GM23338 (cell line): ENCODE measurements around the gene SHROOM2.

ENCODE experiments used
- EZH2 ChIP-seq: fragments of 200-600 bp; sonication (generic); IDR thresholded peaks from one replicate; pipeline ENCODE4 v1.8.0; 2017; ENCODE audit warnings: antibody characterized with exemption, mild to moderate bottlenecking, low read depth; ENCODE audit not compliant: unreplicated experiment
- EZH2phosphoT487 ChIP-seq: fragments of 200-600 bp; sonication (generic); IDR thresholded peaks from one replicate; pipeline ENCODE4 v1.8.1; 2018; ENCODE audit warnings: antibody characterized with exemption; ENCODE audit not compliant: unreplicated experiment
- JUNB ChIP-seq: IDR thresholded peaks from one replicate; pipeline ENCODE4 v1.6.1; 2016; ENCODE audit warnings: antibody characterized with exemption; ENCODE audit not compliant: unreplicated experiment
- POLR2AphosphoS5 ChIP-seq: IDR thresholded peaks from 2 replicates; pipeline ENCODE4 v1.6.1; 2016; ENCODE audit warnings: antibody characterized with exemption, low read depth
- REST ChIP-seq: IDR thresholded peaks from one replicate; pipeline ENCODE4 v1.6.1; 2018; ENCODE audit warnings: antibody characterized with exemption; ENCODE audit not compliant: unreplicated experiment
- STAT1 ChIP-seq: IDR thresholded peaks from one replicate; pipeline ENCODE4 v1.6.1; 2016; ENCODE audit warnings: antibody characterized with exemption; ENCODE audit not compliant: unreplicated experiment
- ZNF114 ChIP-seq: fragments of 250-450 bp; sonication (Bioruptor Pico); IDR thresholded peaks from 2 replicates; pipeline ENCODE4 v1.5.0; 2020; ENCODE audit warnings: mild to moderate bottlenecking, moderate library complexity
- ZNF331 ChIP-seq: fragments of 250-450 bp; sonication (Bioruptor Pico); IDR thresholded peaks from 2 replicates; pipeline ENCODE4 v1.5.0; 2020; ENCODE audit warnings: low read depth, mild to moderate bottlenecking, moderate library complexity
- TF ChIP-seq, protein P1 (sequence below), 2 experiments: fragments of 200-600 bp in 1 of 2; sonication (generic) in 1 of 2; conservative IDR thresholded peaks; 2 replicates each; pipeline versions ENCODE4 v1.5.1 to v1.6.1; 2016 to 2017; ENCODE audit warnings: antibody characterized with exemption in 2 of 2, low read depth in 2 of 2, mild to moderate bottlenecking in 2 of 2, moderate library complexity in 1 of 2
- TF ChIP-seq, protein P2 (sequence below): IDR thresholded peaks from 2 replicates; pipeline ENCODE4 v1.6.1; 2016; ENCODE audit warnings: antibody characterized with exemption

DNA sequence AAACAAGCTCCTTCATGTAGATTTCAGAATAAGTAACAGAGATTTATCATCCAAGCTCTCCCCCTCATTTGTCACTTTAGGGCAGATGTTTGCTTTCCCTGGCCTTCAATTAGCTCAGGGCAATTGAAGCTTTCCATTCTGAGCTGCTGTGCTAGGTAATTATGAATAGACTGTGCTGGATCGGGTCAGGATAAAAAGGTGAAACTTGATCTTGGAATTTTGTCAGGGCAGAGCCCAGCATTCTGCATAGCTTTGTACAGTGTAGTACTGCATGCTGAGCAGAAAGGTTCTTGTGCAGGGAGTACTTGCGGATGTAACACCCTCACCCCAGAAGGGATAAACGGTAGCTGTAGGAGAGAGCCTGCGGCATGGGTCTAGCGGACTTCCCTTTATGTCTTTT, 116.9 kb downstream of the SHROOM2 start:
- TF ChIP-seq, protein P1, sequence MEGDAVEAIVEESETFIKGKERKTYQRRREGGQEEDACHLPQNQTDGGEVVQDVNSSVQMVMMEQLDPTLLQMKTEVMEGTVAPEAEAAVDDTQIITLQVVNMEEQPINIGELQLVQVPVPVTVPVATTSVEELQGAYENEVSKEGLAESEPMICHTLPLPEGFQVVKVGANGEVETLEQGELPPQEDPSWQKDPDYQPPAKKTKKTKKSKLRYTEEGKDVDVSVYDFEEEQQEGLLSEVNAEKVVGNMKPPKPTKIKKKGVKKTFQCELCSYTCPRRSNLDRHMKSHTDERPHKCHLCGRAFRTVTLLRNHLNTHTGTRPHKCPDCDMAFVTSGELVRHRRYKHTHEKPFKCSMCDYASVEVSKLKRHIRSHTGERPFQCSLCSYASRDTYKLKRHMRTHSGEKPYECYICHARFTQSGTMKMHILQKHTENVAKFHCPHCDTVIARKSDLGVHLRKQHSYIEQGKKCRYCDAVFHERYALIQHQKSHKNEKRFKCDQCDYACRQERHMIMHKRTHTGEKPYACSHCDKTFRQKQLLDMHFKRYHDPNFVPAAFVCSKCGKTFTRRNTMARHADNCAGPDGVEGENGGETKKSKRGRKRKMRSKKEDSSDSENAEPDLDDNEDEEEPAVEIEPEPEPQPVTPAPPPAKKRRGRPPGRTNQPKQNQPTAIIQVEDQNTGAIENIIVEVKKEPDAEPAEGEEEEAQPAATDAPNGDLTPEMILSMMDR (conservative IDR thresholded peaks at IDR 0.05; ENCODE audit: low read depth in 2 of 2) = no peak
- TF ChIP-seq EZH2 (no peak), REST (no peak), ZNF114 (CRISPR knock-in tag) (no peak), POLR2AphosphoS5 (no peak), EZH2phosphoT487 (no peak), ZNF331 (CRISPR knock-in tag) (no peak), JUNB (no peak), STAT1 (no peak)
- TF ChIP-seq, protein P2, sequence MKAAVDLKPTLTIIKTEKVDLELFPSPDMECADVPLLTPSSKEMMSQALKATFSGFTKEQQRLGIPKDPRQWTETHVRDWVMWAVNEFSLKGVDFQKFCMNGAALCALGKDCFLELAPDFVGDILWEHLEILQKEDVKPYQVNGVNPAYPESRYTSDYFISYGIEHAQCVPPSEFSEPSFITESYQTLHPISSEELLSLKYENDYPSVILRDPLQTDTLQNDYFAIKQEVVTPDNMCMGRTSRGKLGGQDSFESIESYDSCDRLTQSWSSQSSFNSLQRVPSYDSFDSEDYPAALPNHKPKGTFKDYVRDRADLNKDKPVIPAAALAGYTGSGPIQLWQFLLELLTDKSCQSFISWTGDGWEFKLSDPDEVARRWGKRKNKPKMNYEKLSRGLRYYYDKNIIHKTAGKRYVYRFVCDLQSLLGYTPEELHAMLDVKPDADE = no peak
